ENCODE results near the gene FAM181B.
A peak's percentile ranks its signal among the peaks of the same experiment; 100 is the strongest.

The FAM181B gene, protein sequence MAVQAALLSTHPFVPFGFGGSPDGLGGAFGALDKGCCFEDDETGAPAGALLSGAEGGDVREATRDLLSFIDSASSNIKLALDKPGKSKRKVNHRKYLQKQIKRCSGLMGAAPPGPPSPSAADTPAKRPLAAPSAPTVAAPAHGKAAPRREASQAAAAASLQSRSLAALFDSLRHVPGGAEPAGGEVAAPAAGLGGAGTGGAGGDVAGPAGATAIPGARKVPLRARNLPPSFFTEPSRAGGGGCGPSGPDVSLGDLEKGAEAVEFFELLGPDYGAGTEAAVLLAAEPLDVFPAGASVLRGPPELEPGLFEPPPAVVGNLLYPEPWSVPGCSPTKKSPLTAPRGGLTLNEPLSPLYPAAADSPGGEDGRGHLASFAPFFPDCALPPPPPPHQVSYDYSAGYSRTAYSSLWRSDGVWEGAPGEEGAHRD

DNA sequence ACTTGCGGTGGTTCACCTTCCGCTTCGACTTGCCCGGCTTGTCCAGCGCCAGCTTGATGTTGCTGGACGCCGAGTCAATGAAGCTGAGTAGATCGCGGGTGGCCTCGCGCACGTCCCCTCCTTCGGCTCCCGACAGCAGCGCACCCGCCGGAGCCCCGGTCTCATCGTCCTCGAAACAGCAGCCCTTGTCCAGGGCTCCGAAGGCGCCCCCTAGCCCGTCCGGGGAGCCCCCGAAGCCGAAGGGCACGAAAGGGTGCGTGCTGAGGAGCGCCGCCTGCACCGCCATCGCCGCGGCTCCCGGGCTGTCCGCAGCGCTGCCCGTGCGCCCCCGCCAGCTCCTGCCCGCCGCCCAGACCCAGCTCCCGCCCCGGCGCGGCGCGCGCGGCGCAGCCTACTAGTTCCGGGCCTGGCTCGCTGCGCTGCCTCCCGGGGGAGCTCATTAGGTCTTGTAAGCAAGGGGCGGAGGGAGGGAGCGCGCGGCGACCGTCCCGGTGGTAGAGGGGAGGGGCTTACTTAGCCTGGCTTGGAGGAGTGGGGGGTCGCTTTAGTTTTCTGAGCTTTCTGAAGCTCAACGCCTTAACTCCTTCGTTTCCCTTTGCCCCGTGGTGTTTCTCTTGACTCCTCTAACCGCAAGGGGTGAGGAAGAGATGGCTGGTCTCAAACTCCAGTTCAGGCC is at the start of gene FAM181B:
FAM181B (minus strand) TSS at position 421 of the 676 bp plus-strand sequence; CDS start at position 286, 135 bp downstream.
- no peak for DNase-seq (ENCODE audit: low read depth in 2 of 2)

DNA sequence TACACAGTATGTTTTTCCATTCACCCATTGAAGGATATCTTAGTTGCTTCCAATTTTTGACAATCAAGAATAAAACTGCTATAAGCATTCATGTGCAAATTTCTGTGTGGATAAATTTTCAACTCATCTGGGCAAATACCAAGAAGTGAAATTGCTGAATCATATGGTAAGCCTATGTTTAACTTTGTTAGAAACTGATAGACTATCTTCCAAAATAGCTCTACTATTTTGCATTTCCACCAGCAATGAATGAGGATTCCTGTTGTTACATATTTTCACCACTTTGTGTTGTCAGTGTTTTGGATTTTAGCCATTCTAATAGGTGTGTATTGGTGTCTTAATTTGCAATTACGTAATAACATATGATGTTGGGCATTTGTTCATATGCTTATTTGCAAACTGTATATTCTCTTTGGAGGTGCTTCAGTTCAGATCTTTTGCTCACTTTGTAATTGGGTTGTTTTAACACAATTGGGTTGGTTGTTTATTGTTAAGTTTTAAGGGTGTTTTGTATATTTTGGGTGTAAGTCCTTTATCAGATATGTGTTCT is 49.2 kb upstream of the FAM181B start:
- no peak for DNase-seq (ENCODE audit: low read depth in 2 of 2)

DNA sequence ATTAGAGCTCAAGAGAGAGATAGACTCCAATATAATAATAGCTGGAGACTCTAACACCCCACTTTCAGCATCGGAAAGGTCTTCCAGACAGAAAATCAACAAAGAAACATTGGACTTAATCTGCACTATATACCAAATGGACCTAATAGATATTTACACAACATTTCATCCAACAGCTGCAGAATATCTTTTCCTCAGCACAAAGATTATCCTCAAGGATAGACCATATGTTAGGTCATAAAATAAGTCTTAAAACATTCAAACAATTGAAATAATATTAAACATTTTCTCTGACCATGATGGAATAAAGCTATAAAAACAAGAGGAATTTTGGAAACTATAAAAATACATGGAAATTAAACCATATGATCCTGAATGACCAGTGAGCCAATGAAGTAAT is 45.1 kb upstream of the FAM181B start:
- no peak for DNase-seq (ENCODE audit: low read depth in 2 of 2)

DNA sequence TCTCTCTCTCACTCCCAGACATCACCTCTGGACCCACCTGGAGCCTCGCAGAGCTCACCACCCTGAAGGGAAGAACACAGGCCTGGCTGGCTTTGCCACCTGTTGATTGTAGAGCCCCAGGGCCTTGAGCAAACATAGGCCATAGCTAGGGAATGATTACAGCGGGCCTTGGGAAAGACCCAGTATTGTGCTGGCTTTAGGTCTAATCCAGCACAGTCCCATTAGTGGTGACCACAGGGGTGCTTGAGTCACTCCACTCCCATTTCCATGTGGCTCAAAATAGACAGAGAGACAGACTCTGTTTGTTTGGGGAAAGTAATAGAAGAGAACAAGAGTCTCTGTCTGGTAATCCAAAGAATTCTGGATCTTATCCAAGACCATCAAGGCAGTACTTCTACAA is 42.7 kb upstream of the FAM181B start:
- DNase-seq (ENCODE audit: low read depth in 2 of 2), result no peak

DNA sequence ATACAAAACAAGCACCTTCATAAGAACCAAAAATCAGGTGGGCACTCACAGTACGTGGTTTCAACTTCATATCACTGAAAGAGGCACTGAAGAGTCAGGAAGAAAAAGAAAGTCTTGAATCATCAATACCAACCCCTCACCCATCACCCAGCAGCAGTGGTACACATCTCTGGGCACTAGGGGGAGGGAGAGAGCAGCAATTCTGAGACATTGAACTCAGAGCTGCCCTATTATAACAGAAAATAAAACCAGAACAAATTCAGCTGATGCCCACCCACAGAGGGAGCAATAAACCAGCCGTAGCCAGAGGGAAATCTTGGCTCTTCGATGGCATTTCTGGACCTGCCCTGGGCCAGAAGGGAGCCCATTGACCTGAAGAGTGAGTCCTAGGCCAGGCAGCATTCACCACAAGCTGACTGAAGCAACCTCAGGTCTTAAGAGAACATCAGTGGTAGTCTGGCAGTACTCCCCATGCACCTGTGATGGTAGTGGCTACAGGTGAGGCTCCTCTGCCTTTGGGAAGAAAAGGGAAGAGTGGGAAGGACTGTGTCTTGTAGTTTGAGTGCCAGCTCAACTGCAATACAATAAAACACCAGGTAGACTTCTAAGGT is 42.2 kb upstream of the FAM181B start:
- peak; percentile 14 to 16 for DNase-seq (ENCODE audit: low read depth in 2 of 2)

DNA sequence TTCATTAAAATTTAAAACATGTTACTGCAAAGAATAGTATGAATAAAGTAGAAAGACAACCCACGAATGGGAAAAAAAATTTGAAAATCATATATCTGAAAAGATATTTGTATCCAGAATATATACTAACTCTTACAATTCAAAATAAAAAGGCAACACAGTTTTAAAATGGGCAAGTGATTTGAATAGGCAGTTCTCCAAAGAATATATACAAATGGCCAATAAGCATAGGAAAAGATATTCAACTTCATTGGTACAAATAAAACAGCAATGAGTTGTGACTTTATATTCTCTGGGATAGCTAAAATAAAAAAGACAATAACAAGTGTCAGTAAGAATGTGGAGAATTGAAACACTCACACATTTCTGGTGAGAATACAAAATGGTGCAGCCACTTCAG is 41.6 kb upstream of the FAM181B start:
- DNase-seq (ENCODE audit: low read depth in 2 of 2), result no peak

DNA sequence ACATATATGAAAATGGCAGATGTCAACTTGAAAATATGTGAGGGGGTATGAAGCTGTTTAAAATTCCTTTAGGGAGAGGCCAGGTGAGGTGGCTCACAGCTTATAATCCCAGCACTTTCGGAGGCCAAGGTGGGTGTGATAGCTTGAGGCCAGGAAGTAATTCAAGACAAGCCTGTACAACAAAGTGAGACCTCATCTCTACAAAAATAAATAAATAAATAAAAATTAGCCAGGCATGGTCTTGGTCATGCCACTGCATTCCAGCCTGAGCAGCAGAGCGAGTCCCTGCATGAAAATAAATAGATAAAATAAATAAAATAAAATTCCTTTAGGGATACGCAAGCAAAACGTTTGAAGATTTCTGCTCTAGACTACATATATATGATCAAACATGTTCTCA is 38.1 kb upstream of the FAM181B start:
- no peak for DNase-seq (ENCODE audit: low read depth in 2 of 2)

DNA sequence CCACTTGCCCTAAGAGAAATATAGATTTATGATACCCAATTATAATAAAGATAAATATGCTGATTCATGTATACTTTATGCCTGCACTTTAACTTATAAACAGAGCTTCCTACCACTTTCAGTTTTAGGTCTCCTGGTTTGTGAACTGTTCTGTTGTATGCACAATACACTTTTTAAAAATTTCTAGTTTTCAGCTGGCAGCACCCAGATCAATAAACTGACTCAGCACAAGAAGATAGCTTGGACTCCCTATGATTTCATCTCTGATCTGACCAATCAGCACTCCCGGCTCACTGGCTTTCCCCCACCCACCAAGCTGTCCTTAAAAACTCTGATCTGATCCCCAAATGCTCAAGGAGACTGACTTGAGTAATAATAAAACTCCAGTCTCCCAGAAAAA is 33.5 kb upstream of the FAM181B start:
- DNase-seq (ENCODE audit: low read depth in 2 of 2), result no peak

DNA sequence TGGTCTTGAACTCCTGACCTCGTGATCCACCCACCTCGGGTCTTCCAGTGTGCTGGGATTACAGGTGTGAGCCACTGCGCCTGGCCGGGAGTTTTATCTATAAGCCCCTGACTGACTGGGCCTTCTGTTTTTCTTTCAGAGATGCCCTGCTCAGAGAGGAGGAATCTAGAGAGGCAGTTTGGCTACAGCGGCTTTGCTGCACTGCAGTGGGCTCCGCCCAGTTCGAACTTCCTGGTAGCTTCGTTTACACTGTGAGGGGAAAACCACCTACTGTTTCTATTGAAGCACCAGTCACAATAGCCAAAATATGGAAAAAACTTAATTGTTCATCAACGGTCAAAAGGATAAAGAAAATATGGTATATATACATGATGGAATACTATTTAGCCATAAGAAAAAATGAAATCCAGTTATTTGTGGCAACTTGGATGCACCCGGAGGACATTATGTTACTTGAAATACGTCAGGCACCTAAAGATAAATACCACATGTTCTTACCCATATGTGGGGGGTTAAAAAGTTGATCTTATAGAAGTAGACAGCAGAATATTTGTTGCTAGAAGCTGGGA is 31.9 kb upstream of the FAM181B start:
- no peak for DNase-seq (ENCODE audit: low read depth in 2 of 2)

DNA sequence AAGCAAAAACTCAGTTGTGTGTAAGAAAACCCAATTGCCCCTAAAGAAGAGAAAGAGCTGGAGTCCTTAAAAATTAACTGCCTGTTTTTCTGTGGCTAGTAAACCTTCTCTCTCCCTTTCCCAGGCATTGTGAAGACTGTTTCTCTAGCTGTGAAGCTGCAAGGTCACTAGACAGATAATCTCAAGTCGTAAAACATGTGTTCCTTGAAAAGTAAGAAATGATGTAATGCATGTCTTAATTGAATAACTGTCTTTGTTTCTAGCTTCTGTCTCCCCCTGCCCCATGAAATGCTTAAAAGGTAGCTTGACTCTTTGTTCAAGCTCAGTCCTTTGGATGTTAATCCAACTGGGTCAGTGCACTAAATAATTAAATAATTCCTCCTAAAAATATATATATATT is 29.5 kb upstream of the FAM181B start:
- no peak for DNase-seq (ENCODE audit: low read depth in 2 of 2)

DNA sequence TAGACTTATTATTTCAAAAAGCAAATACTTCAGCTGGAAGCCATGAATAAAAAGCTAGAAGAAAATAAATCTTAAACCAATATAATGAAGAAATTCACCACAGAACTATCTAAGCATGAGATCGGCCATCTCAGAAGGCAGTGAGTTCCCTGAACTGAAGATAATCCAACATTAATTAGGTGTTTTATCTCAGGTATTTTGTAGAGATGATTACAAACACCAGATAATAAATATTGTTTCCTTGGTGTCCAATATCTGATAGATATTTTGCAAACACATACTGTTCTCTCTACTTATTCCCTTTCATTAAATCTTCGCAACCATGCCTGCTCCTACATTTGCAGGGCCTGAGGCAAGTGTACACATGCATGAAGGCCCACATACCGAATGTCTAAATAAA is 26.0 kb upstream of the FAM181B start:
- DNase-seq (ENCODE audit: low read depth in 2 of 2), result no peak

DNA sequence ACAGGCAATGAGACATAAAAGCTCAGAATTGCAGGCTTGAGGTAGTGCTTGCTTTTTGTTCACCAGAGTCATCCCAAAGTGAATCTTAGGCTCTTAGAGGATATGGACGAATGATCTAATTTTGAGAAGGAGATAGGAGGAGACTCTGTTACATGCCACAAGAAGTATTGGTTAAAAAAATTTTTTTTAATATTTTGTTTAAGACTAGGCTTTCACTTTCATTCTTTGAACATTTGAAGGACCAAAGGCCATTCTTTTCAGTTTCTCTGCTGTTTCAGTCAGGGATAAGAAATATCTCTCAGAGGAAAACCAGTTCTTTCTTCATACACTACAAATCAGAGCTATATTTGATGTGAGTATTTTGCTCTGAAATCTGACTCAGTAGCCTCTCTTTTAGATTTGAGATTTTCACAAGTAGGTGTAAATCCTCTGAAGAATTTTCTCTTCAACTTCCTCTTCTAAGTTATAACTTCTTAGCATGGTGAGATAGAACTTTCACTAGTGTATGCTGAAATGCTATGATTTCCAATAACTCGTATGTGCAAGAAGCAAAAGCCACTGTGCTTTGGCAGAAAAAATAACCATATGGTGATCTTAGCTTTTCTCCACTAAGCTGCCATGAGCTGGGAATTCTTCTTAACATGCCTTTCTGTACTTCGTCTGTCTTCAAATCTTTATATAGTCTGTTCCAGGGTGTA is 24.1 kb upstream of the FAM181B start:
- DNase-seq (ENCODE audit: low read depth in 2 of 2), result no peak

DNA sequence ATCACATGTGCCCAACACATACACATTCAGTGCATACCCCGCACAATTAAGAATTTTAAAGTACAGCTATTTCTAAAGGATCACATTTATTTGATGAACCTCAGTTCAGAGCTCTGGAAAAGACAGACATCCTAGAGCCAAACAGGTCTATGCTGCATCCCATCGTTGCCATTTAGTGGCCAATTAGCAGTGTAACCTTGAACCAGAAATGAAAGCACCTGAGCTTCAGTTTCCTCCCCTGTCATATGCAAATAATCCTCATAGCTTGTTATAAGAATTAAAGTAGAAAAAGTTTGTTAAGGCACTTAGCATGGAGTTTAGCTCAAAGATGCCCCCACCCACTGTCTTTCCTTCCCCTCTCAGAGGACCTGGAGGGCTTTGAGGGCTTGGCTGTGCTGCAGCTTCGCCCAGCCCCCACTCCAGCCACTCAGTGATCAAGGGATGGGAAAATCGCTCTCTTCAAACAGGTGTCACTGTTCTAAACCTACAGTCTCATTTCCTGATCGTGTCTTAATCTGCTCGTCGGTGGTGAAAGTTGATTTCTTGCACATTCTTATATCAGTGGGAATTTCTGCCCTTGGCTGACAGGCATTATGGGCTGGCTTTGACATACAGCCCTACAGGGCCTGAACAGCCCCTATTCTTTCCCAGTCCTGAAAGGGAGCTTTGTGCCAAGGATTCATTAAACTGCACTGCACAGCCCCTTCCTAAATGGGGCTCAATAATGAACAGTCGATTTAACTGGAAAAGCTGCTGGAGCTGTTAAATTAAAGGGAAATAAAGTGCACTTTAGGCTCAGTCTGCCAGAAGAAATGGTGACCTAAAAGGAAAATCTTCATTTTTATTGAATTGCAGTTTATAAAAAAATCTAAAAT is 23.3 kb upstream of the FAM181B start:
- DNase-seq (ENCODE audit: low read depth in 2 of 2), result no peak

DNA sequence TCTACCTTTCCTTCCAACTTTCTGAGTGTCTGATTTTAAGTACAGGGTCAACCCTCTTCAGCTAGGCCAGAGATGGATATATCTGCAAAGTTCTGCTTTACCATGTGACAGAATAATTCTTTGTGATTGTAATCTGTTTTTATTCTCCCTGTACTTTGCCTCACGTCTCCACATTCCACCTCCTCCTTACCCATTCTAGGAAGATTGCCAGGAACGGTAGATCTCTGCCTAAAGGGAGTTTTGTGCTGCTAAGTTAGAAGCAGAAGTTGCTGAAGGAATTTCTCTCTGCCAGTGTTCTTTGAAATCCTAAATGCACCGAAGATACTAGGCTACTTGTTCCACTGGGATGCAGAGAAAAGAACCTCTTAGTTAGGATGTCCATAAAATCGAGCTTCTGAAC is 20.7 kb upstream of the FAM181B start:
- DNase-seq (ENCODE audit: low read depth in 2 of 2), result no peak

DNA sequence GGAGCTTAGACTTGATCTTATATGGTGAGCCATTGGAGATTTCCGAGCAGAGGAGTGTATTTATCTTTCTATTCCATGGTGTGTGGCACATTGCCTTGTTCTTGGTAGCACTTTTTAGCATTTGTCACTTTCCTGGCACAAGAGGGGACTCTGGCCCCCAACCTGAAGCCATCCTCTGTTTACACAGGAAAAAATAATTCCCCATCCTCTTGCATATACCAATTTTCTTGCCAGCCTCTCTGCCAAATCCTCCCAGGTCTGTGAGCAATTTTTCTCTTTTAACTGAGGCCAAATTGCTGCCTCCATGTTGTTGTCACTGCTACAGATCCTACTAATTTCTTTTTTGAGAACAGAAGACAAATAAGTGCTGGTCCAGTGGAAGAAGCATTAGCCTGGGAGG is 20.3 kb upstream of the FAM181B start:
- DNase-seq (ENCODE audit: low read depth in 2 of 2), result no peak

DNA sequence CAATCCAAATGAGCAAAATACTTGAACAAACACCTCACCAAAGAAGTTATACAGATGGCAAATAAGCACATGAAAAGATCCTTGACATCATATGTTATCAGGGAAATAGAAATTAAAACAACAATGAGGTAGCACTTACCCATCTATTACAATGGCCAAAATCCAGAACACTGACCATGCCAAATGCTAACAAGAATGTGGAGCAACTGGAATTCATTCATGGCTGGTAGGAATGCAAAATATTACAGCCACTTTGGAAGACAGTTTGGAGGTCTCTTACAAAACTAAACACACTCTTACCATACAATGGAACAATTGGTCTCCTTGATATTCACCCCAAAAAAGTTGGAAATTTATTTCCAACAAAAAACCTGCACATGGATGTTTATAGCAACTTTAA is 19.1 kb upstream of the FAM181B start:
- no peak for DNase-seq (ENCODE audit: low read depth in 2 of 2)

DNA sequence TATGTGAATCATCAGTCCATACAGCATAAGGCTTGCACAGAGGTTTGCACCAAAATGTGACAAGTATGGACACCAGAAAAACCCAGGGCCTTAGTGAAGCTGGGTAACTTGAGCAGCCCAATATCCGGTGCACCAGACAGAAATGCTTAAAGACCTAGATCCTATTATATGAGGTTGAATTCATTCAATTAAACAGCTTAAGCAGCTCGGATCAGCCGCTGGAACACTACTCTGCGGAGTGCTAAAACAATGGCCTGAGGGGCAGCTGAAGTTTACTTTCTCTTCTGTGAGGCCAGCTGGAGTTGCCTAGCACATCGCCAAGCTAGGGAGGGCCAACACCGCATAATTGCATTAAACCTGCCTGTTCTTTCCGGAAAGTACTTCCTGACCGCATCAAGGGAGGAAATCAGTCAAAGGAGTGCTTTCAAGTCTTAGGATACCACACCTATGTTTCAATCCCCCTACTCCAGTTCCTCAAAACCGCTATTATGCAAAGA is 17.0 kb upstream of the FAM181B start:
- no peak for DNase-seq (ENCODE audit: low read depth in 2 of 2)

DNA sequence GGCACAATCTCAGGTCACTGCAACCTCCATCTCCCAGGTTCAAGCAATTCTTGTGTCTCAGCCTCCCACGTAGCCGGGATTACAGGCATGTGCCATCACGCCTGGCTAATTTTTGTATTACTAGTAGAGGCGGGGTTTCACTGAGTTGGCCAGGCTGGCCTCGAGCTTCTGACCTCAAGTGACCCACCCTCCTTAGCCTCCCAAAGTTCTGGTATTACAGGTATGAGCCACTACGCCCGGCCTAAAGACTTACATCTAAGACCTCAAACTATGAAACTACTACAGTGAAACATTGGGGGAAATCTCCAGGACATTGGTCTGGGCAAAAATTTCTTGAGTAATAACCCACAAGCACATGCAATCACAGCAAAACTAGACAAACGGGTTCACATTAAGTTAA is 13.8 kb upstream of the FAM181B start:
- DNase-seq (ENCODE audit: low read depth in 2 of 2), result no peak

DNA sequence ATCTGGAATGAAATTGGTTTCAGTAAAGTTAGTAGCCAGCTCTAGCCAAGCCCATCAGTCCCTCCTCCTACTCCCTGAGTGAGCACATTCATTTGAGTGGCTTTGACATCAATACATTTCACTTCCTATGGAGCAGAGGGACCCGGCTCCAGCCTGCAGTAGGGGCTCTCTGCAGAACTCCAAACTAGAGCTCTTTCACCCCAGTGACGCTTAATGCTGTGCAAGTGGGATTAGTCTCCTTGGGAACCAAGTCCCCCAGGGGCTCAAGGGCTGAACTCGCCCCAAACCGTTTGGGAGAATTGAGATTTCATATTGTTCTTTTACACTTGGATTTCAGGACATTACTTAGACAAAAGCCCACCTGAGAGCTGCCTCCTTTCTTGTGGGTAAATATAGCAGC is 4.4 kb upstream of the FAM181B start:
- no peak for DNase-seq (ENCODE audit: low read depth in 2 of 2)

DNA sequence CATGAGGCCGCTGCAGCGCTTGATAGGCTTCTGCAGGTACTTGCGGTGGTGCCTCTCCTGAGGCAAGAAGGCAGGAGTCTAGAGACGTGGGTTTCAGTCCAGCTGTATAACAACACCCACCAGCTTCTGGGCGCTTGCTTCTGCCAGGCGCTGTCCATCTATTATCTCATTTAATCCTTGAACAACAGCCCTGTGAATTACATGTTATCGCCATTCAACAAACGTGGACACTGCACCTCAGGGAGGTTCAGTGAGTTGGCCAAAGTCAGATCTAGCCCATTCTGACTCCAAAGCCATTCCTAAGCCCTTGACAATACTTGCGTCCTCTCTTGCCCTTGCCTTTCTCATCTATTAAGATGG is 436 bp upstream of the FAM181B start:
- no peak for DNase-seq (ENCODE audit: low read depth in 2 of 2)
